Measurements from ENCODE around the gene PCDHGB4. TPM values are rescaled to one million over a fixed set of nuclear protein-coding genes. Genes with fewer than 3 reads are reported as not detected.
A peak's percentile ranks its signal among the peaks of the same experiment; 100 is the strongest.

The PCDHGB4 gene
- total and polyA plus RNA-seq, 2 of the 8 experiments (the other 6 are each of a cell fraction or from before 2014, with no cell fraction given) = 8.0 to 9.1 TPM

GRCh38 chr5:141402553-141403243 lies 15.2 kb downstream of the PCDHGB4 start, which contains the start of gene PCDHGA9:
PCDHGA9 (plus strand) TSS chr5:141402778; CDS start chr5:141402953, 175 bp downstream.
- Histone ChIP-seq H2BK5ac (ENCODE audit: low read depth, low read length) (no peak within 1 kb of the TSS), H3K9ac (replicated peaks in 1 of 4; ENCODE audit: extremely low read depth in 1 of 4, low read depth in 3 of 4, low read length in 3 of 4) (no peak within 1 kb of the TSS), H4K91ac (replicated peaks; ENCODE audit: insufficient read length, low read length) (no peak within 1 kb of the TSS), H2BK120ac (replicated peaks; ENCODE audit: low read depth, low read length) (no peak within 1 kb of the TSS), H3K36me3 (ENCODE audit: control insufficient read depth in 2 of 4, insufficient read depth in 4 of 4, low read length in 3 of 4) (peaks cover 0 to 12% (median 0%) of the 10 kb centered on the region in 4 experiments; a peak in 1 of 8 replicates), H2AK5ac (ENCODE audit: low read depth, low read length) (no peak within 1 kb of the TSS), H2AFZ (ENCODE audit: low read length) (no peak within 1 kb of the TSS), H3K9me3 (ENCODE audit: insufficient read depth in 2 of 2, low read depth in 1 of 2, low read length in 1 of 2) (peaks cover 26 to 43% of the 10 kb centered on the region in 2 experiments), H3K4ac (replicated peaks; ENCODE audit: insufficient read length, low read depth, low read length) (no peak within 1 kb of the TSS), H3K4me2 (ENCODE audit: insufficient read depth in 1 of 2, low read depth in 2 of 2, low read length in 2 of 2) (no peak within 1 kb of the TSS), H3K23ac (ENCODE audit: insufficient read length) (no peak within 1 kb of the TSS), H3K27me3 (replicated peaks in 1 of 4; ENCODE audit: control insufficient read depth in 3 of 4, extremely low read depth in 1 of 4, insufficient read depth in 3 of 4, low read length in 3 of 4) (no peaks in the 10 kb centered on the region), H3K79me1 (ENCODE audit: low read depth, low read length) (no peaks in the 10 kb centered on the region), H3K18ac (ENCODE audit: extremely low read depth, low read length) (no peak within 1 kb of the TSS), H3K79me2 (ENCODE audit: control insufficient read depth in 1 of 2, insufficient read depth in 2 of 2, low read length in 2 of 2) (no peaks in the 10 kb centered on the region), H4K8ac (ENCODE audit: extremely low read depth, insufficient read depth, low read length) (no peak within 1 kb of the TSS), H3K4me1 (replicated peaks in 1 of 4; ENCODE audit: control insufficient read depth in 3 of 4, insufficient read depth in 4 of 4, low read length in 3 of 4) (no peaks in the 10 kb centered on the region), H2BK15ac (ENCODE audit: low read length) (no peak within 1 kb of the TSS), H3K23me2 (ENCODE audit: low read depth, low read length) (no peaks in the 10 kb centered on the region), H2BK12ac (ENCODE audit: low read depth, low read length) (no peak within 1 kb of the TSS), H3K27ac (ENCODE audit: low read depth, low read length) (no peak within 1 kb of the TSS), H4K5ac (ENCODE audit: insufficient read length, low read depth, low read length) (no peak within 1 kb of the TSS), H3K14ac (ENCODE audit: insufficient read length) (no peak within 1 kb of the TSS), H4K20me1 (replicated peaks in 1 of 2; ENCODE audit: control insufficient read depth in 1 of 2, insufficient read depth in 2 of 2, low read length in 2 of 2) (no peaks in the 10 kb centered on the region), H3K4me3 (ENCODE audit: extremely low read depth in 1 of 4, insufficient read depth in 2 of 4, low read depth in 3 of 4, low read length in 4 of 4) (no peak within 1 kb of the TSS), H3K56ac (replicated peaks; ENCODE audit: insufficient read length, low read depth, low read length) (no peak within 1 kb of the TSS), H2BK20ac (ENCODE audit: low read length) (no peak within 1 kb of the TSS)
- DNase-seq (ENCODE audit: low read depth in 1 of 2, low spot score in 2 of 2) = no peak
- POLR2A ChIA-PET (ENCODE audit: partially characterized antibody) = no interaction called here
- FAIRE-seq = no peak
- 94% methylated on average over 26 of the region's 27 CpGs; no CpG with 5 or more reads in 1 of the 2 experiments for WGBS, 2 experiments (ENCODE audit: extremely low coverage in 1 of 2, insufficient coverage in 1 of 2, insufficient read length in 1 of 2, insufficient replicate concordance in 2 of 2, low coverage in 1 of 2, low lambda C conversion rate in 2 of 2, missing lambda C conversion rate in 1 of 2)
- TF ChIP-seq RBBP5 (IDR thresholded peaks at IDR 0.05; ENCODE audit: borderline replicate concordance, low read depth, low read length) (no peak), RAD21 (IDR thresholded peaks at IDR 0.05 in 1 of 2, conservative IDR thresholded peaks at IDR 0.05 in 1 of 2; ENCODE audit: low read depth in 2 of 2, low read length in 2 of 2) (peak; percentile 33 to 46), SUZ12 (IDR thresholded peaks at IDR 0.05; ENCODE audit: low read length) (no peak), CTCF (IDR thresholded peaks at IDR 0.05; ENCODE audit: control extremely low read depth in 1 of 3, insufficient read depth in 1 of 3, low read depth in 1 of 3, low read length in 3 of 3) (peak in 2 of 3 experiments; percentile 21 to 35; a peak in 3 of 4 replicates)
- CTCF ChIA-PET (ENCODE audit: partially characterized antibody) = interaction anchor here (0.6 to 23.3 kb wide), 17 partner anchors 10 to 247 kb away, joined by 3 to 1236 read pairs (median 4); partner anchors contain the start of genes PCDHGA10, PCDHGA11, PCDHGA8 and PCDHGB1

Measured in H1 (cell line).